H9 (cell line): ENCODE data around the gene FOXJ3. TPM values are rescaled to one million over a fixed set of nuclear protein-coding genes. Genes with fewer than 3 reads are reported as not detected.

ENCODE experiments used
- DNase-seq: peaks from one replicate; pipeline ENCODE4 v3.0.0-alpha.2; 2017
- H2AFZ ChIP-seq: one replicate; pipeline ENCODE4 v1.6.1; 2013; ENCODE audit warnings: mild to moderate bottlenecking, low read length, control low read depth, moderate library complexity
- H2AK5ac ChIP-seq: 2 replicates; pipeline ENCODE4 v1.6.1; 2013; ENCODE audit warnings: low read length, control low read depth, mixed read lengths; ENCODE audit not compliant: insufficient read length
- H2BK120ac ChIP-seq: one replicate; pipeline ENCODE4 v1.6.1; 2013; ENCODE audit warnings: low read depth, mild to moderate bottlenecking, low read length, control low read depth, inconsistent platforms; ENCODE audit not compliant: poor library complexity, severe bottlenecking
- H2BK12ac ChIP-seq: 2 replicates; pipeline ENCODE4 v1.6.1; 2013; ENCODE audit warnings: low read length, control low read depth, mixed read lengths, low read depth; ENCODE audit not compliant: insufficient read length
- H2BK15ac ChIP-seq: 2 replicates; pipeline ENCODE4 v1.6.1; 2013; ENCODE audit warnings: low read depth, low read length, control low read depth
- H2BK20ac ChIP-seq: one replicate; pipeline ENCODE4 v1.6.1; 2013; ENCODE audit warnings: low read depth, mild to moderate bottlenecking, low read length, control low read depth, inconsistent platforms; ENCODE audit not compliant: poor library complexity, severe bottlenecking
- H2BK5ac ChIP-seq: 2 replicates; pipeline ENCODE4 v1.6.1; 2013; ENCODE audit warnings: low read length, control low read depth, mixed read lengths; ENCODE audit not compliant: insufficient read length
- H3K14ac ChIP-seq: 2 replicates; pipeline ENCODE4 v1.6.1; 2013; ENCODE audit warnings: low read length, control low read depth; ENCODE audit not compliant: insufficient read depth
- H3K18ac ChIP-seq: 2 replicates; pipeline ENCODE4 v1.6.1; 2013; ENCODE audit warnings: low read depth, mild to moderate bottlenecking, mixed read lengths, low read length, control low read depth; ENCODE audit not compliant: insufficient read length
- H3K23ac ChIP-seq: 2 replicates; pipeline ENCODE4 v1.6.1; 2013; ENCODE audit warnings: low read length, control low read depth, mixed read lengths, low read depth; ENCODE audit not compliant: insufficient read length
- H3K23me2 ChIP-seq: 2 replicates; pipeline ENCODE4 v1.6.1; 2013; ENCODE audit warnings: low read depth, mild to moderate bottlenecking, mixed read lengths, low read length, control low read depth; ENCODE audit not compliant: insufficient read length, poor library complexity, severe bottlenecking
- H3K27ac ChIP-seq: 2 replicates; pipeline ENCODE4 v1.5.1; 2013; ENCODE audit warnings: low read length, control low read depth, mixed read lengths, low read depth; ENCODE audit not compliant: insufficient read length
- H3K27me3 ChIP-seq: 2 replicates; pipeline ENCODE4 v1.6.1; 2013; ENCODE audit warnings: low read length, control low read depth, inconsistent platforms; ENCODE audit not compliant: insufficient read depth
- H3K4ac ChIP-seq: 2 replicates; pipeline ENCODE4 v1.6.1; 2013; ENCODE audit warnings: low read depth, mild to moderate bottlenecking, control low read depth, inconsistent platforms, low read length, moderate library complexity
- H3K4me1 ChIP-seq: 2 replicates; pipeline ENCODE4 v1.6.1; 2013; ENCODE audit warnings: low read length, control low read depth, inconsistent platforms; ENCODE audit not compliant: insufficient read depth
- H3K4me2 ChIP-seq: 2 replicates; pipeline ENCODE4 v1.6.1; 2013; ENCODE audit warnings: low read length, control low read depth, mixed read lengths; ENCODE audit not compliant: insufficient read length, insufficient read depth
- H3K56ac ChIP-seq: 2 replicates; pipeline ENCODE4 v1.6.1; 2013; ENCODE audit warnings: low read depth, mild to moderate bottlenecking, mixed read lengths, low read length, control low read depth; ENCODE audit not compliant: insufficient read length
- H3K79me1 ChIP-seq: 2 replicates; pipeline ENCODE4 v1.6.1; 2013; ENCODE audit warnings: low read depth, mild to moderate bottlenecking, moderate library complexity, low read length, control low read depth, inconsistent platforms; ENCODE audit not compliant: insufficient read depth, poor library complexity, severe bottlenecking
- H3K79me2 ChIP-seq: 2 replicates; pipeline ENCODE4 v1.6.1; 2013; ENCODE audit warnings: low read length, control low read depth, inconsistent platforms; ENCODE audit not compliant: insufficient read depth
- H3K9ac ChIP-seq: 2 replicates; pipeline ENCODE4 v1.6.1; 2013; ENCODE audit warnings: low read length, control low read depth, mixed read lengths; ENCODE audit not compliant: insufficient read length; ENCODE audit errors: extremely low read depth
- H3K9me3 ChIP-seq: one replicate; pipeline ENCODE4 v1.6.1; 2013; ENCODE audit warnings: low read depth, low read length, inconsistent platforms; ENCODE audit not compliant: control insufficient read depth
- H3T11ph ChIP-seq: one replicate; pipeline ENCODE4 v1.6.1; 2013; ENCODE audit warnings: mild to moderate bottlenecking, low read length, control low read depth, inconsistent platforms
- H4K20me1 ChIP-seq: one replicate; pipeline ENCODE4 v1.6.1; 2013; ENCODE audit not compliant: control insufficient read depth, insufficient read length, insufficient read depth
- H4K5ac ChIP-seq: 2 replicates; pipeline ENCODE4 v1.6.1; 2013; ENCODE audit warnings: low read depth, mild to moderate bottlenecking, mixed read lengths, low read length, control low read depth; ENCODE audit not compliant: insufficient read length
- H4K8ac ChIP-seq: replicated peaks from 2 replicates; pipeline ENCODE4 v1.6.1; 2013; ENCODE audit warnings: low read length, control low read depth, mixed read lengths, low read depth; ENCODE audit not compliant: insufficient read length
- H4K91ac ChIP-seq: 2 replicates; pipeline ENCODE4 v1.6.1; 2013; ENCODE audit warnings: low read depth, mild to moderate bottlenecking, moderate library complexity, mixed read lengths, low read length, control low read depth; ENCODE audit not compliant: insufficient read length
- H3K27ac Mint-ChIP-seq, 3 experiments: 2 replicates in 2 of 3; 3 replicates in 1 of 3; pipeline ENCODE4 v1.8.0; 2020 to 2021; ENCODE audit warnings: mixed read lengths in 3 of 3, mild to moderate bottlenecking in 1 of 3, moderate library complexity in 1 of 3
- H3K27me3 Mint-ChIP-seq: 2 replicates; pipeline ENCODE4 v1.8.0; 2021; ENCODE audit warnings: low read depth, mild to moderate bottlenecking, moderate library complexity, mixed read lengths
- H3K36me3 Mint-ChIP-seq, 3 experiments: 2 replicates in 2 of 3; 3 replicates in 1 of 3; pipeline ENCODE4 v1.8.0; 2020 to 2021; ENCODE audit warnings: low read depth in 3 of 3, mixed read lengths in 3 of 3; ENCODE audit not compliant: insufficient read depth in 1 of 3
- H3K4me1 Mint-ChIP-seq, 2 experiments: 2 replicates each; pipeline ENCODE4 v1.8.0; 2020; ENCODE audit warnings: mixed read lengths in 2 of 2
- H3K4me3 Mint-ChIP-seq, 2 experiments: 2 replicates in 1 of 2; 3 replicates in 1 of 2; pipeline ENCODE4 v1.8.0; 2020 to 2021; ENCODE audit warnings: mild to moderate bottlenecking in 2 of 2, mixed read lengths in 2 of 2, moderate library complexity in 1 of 2
- H3K9me3 Mint-ChIP-seq, 2 experiments: 2 replicates in 1 of 2; 3 replicates in 1 of 2; pipeline ENCODE4 v1.8.0; 2020; ENCODE audit warnings: mild to moderate bottlenecking in 2 of 2, mixed read lengths in 2 of 2, moderate library complexity in 1 of 2
- CTCF ChIP-seq: fragments of 200-600 bp; sonication (generic); conservative IDR thresholded peaks from 3 replicates; pipeline ENCODE4 v1.8.0; 2021; ENCODE audit warnings: antibody characterized with exemption, mild to moderate bottlenecking
- WGBS: extraction: QIAGEN DNeasy Blood & Tissue Kit; methylation state at CpG from one replicate; pipeline ENCODE4 v1.1.7; 2013; ENCODE audit warnings: missing lambda C conversion rate, low lambda C conversion rate, mixed read lengths; ENCODE audit not compliant: insufficient read length; ENCODE audit errors: extremely low coverage; 5-methylcytosine and 5-hydroxymethylcytosine counted together
- total RNA-seq: library from RNA; stranded (reverse); gene quantifications from 2 replicates; pipeline ENCODE4 v1.2.1, GENCODE V29; 2021

FOXJ3 gene
- total RNA-seq, 1 experiment from 2014 or later, result 49.9 TPM

- no peak overlapping the region for H2AFZ ChIP-seq
- no peak overlapping the region for H3K27ac Mint-ChIP-seq
- H3K9me3 Mint-ChIP-seq, result no peaks in the 10 kb centered on the region
- no peak overlapping the region for H4K8ac ChIP-seq
- H3K4me1 ChIP-seq, result peaks cover 5% of the 10 kb centered on the region; the same call in 1 of the 2 replicates
- H2BK20ac ChIP-seq, result no peak overlapping the region
- no CpG with 5 or more reads among the region's 5 CpGs for WGBS
- H3K27ac ChIP-seq, result no peak overlapping the region
- no peak overlapping the region for H3T11ph ChIP-seq
- no peak overlapping the region for H3K56ac ChIP-seq
- H3K14ac ChIP-seq, result no peak overlapping the region
- no peaks in the 10 kb centered on the region for H3K9me3 ChIP-seq
- H2BK120ac ChIP-seq, result no peak overlapping the region
- no peak overlapping the region for H3K18ac ChIP-seq
- H2BK12ac ChIP-seq, result no peak overlapping the region
- no peak for DNase-seq
- no peak for TF ChIP-seq CTCF
- H4K20me1 ChIP-seq, result no peaks in the 10 kb centered on the region
- no peak overlapping the region for H2BK5ac ChIP-seq
- H3K36me3 Mint-ChIP-seq, result no peaks in the 10 kb centered on the region
- no peak overlapping the region for H3K4me3 Mint-ChIP-seq
- no peak overlapping the region for H3K23ac ChIP-seq
- H3K27me3 ChIP-seq, result no peaks in the 10 kb centered on the region
- no peak overlapping the region for H4K91ac ChIP-seq
- no peak overlapping the region for H3K9ac ChIP-seq
- peaks cover 14% of the 10 kb centered on the region for H3K27me3 Mint-ChIP-seq
- H3K4me2 ChIP-seq, result no peak overlapping the region
- peaks cover 21 to 25% of the 10 kb centered on the region in 2 experiments for H3K4me1 Mint-ChIP-seq
- no peak overlapping the region for H2AK5ac ChIP-seq
- no peak overlapping the region for H3K4ac ChIP-seq
- H3K79me1 ChIP-seq, result no peaks in the 10 kb centered on the region
- H3K79me2 ChIP-seq, result no peaks in the 10 kb centered on the region
- no peaks in the 10 kb centered on the region for H3K23me2 ChIP-seq
- H2BK15ac ChIP-seq, result no peak overlapping the region
- no peak overlapping the region for H4K5ac ChIP-seq
Measured at GRCh38 chr1:42343049-42343448, 8.0 kb upstream of the FOXJ3 start.
